ENCODE data around the gene LUZP1. TPM values are rescaled to one million over a fixed set of nuclear protein-coding genes. Genes with fewer than 3 reads are reported as not detected.

Gene LUZP1
- total RNA-seq, 1 donor from 2014 or later = 28.0 TPM

- ATAC-seq = no peak
- intact Hi-C loops (cut with micrococcal nuclease) = no loop called here
- DNase-seq = no peak
These were observed 44.2 kb downstream of the LUZP1 start for GRCh38 chr1:23124259-23125026.

GRCh38 chr1:23123528-23123927, 45.1 kb downstream of the LUZP1 start:
- ATAC-seq = no peak
- no peak for DNase-seq
- intact Hi-C loops (cut with micrococcal nuclease) = no loop called here

DNA sequence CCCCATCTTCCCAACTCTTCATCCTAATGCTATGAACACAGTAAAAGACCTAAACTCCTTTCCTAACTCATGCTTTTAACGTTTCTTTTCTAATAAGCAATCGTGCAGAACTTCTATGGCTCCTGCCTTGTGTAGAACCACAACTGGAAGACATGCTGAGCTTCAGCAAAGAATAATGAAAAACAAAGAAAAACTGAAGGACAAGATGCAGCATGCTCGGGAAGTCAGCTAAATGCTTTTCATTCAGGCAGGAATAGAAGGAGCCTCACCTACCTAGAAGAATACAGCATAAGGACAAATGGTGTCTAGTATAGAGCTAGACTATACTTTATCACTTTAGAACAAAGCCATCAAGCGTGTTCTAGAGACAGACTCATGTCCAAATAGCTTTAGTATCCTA, 45.9 kb downstream of the LUZP1 start:
- intact Hi-C loops (cut with micrococcal nuclease) = no loop called here
- DNase-seq (no peak), ATAC-seq (no peak)

DNA sequence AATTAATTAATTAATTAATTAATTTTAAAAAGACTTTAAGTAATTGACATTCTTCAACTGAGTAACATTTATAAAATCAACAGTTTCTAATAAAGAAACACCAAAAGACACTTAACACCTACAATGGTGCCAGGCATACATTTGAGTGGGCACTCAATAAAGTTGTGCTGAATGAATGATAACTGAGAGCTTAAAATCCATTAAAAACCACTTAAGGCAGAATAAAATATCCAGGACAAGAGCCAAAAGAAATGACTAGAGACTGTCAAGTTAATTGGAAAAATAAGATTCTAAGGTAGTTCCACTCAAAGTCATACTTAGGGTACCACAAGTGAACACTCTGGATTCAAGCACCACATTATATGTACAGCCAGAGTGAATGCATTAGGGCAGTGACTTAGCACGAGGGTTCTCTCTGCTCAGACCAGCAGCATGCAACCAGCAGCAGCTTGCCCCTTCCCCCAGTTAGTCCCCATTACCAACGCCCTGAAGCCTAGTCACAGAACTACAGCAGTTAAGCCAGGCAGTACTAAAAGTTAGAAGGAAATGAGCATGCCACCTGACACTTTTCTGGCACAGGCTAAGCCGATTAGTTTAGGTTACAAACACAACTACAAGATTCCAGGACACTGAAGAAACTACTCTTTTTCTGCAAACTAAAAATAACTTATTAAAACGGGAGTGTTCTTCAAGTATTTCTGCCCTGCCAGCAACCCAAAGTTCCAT, 46.5 kb downstream of the LUZP1 start:
- DNase-seq (no peak), ATAC-seq (peak; percentile 59)
- intact Hi-C loops (cut with micrococcal nuclease) = no loop called here

GRCh38 chr1:23120383-23120782, 48.3 kb downstream of the LUZP1 start:
- intact Hi-C loops (cut with micrococcal nuclease) = no loop called here
- ATAC-seq = no peak
- DNase-seq = no peak

DNA sequence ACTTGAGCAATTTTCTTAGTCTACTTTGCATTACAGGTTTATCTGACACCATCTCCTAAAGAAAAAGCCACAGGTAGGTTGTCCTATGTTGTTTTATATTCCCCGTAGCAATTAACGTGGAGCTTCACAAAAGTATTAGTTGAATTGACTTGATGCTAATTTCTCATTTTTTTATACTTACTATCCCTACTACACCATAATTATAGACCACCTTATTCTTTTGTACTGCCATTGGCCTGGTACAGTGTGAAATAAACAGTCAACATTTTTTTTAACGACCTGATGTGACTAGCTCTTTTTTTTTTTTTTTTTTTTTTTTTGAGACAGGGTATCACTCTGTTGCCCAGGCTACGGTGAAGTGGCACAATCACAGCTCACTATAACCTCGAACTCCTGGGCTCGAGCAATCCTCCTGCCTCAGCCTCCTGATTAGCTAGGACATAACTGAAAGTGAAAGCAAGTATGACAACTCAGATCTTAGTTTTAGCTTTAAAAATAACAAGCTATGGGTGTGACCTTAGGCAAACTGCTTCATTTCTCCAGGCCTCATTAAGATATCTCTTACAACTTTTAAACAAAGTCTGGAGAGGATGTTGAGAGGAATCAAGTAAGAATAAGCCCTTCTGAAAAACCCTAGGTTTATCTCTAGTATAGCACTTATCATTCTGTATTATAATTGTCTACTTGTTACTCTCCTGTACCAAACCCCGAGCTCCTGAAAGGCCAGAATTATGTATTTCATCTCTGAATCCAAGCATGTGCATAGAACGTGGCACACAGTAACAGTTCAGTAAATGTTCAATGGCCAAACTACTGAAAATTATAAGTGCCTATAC, 49.5 kb downstream of the LUZP1 start:
- ATAC-seq (peak; percentile 40), DNase-seq (no peak)
- intact Hi-C loops (cut with micrococcal nuclease) = no loop called here

GRCh38 chr1:23118407-23118806, 50.2 kb downstream of the LUZP1 start:
- ATAC-seq (no peak), DNase-seq (no peak)
- intact Hi-C loops (cut with micrococcal nuclease) = no loop called here

DNA sequence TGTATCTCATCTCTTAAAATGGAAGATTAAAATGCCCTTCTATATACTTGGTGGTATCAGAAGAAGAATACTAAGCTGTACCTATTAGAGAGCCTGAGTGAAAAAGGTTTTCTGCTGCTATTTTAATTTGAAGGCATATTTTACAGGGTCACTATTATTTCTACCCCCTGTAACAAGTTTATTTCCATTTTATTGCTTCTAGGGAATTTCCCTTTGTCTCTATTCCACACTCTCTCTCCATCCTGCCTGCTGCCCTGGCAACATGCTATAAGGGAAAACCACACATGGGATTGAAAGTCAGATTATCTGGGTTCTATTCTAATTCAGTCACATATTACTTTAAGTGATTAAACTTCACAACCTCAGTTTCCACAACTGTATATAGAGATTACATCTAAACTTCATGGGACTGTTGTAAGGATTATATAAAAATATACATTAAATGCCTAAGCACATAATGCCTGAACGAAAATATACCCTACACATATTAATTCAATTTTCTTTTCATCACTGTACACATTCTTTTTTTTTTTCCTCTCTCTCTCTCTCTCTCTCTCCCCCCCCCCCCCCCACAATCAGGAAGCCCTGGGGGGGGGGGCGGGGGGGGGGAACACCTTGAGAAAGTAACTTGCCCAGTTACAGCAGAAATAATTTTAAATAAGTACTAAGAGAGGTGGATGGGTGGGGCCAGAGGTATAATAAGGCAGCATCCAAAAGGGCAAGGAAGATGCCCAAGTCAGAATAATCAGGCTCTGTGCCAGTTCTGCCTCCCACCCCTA, 51.5 kb downstream of the LUZP1 start:
- intact Hi-C loops (cut with micrococcal nuclease) = no loop called here
- ATAC-seq (no peak), DNase-seq (no peak)

GRCh38 chr1:23116216-23116836, 52.3 kb downstream of the LUZP1 start:
- DNase-seq = no peak
- no peak for ATAC-seq
- intact Hi-C loops (cut with micrococcal nuclease) = no loop called here

DNA sequence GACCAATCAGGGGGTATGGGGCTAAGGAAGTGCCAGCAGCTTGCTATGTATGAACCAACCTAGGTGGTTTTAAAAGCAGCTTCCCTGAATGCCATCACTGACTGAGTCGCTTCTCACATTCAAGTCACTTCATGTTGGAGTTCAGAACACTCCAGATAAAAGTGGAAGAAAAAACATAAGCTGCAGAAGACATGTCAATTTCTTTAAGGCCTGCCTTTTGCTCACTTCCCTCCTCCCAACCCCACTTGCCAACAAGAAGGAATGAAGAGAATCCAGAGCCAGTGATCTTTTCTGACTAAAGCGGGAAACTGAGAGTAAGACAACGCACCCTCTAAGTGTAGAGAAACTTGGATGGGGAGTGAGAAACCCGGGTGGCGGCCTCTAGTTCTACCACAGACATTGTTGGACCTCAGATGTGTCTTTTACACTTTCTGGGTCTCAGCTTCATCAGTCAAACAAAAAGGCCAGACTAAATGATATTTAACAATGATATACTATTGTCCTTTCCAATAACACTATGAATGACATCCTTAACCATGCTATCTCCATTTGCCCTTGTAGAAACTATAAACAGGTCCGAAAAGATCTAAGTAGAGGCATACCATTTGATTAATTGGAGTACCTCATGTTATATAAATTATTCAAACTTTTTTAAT, 54.1 kb downstream of the LUZP1 start:
- no peak for DNase-seq
- intact Hi-C loops (cut with micrococcal nuclease) = no loop called here
- no peak for ATAC-seq

GRCh38 chr1:23111600-23112535, 56.8 kb downstream of the LUZP1 start:
- intact Hi-C loops (cut with micrococcal nuclease) = no loop called here
- DNase-seq (no peak), ATAC-seq (no peak)

DNA sequence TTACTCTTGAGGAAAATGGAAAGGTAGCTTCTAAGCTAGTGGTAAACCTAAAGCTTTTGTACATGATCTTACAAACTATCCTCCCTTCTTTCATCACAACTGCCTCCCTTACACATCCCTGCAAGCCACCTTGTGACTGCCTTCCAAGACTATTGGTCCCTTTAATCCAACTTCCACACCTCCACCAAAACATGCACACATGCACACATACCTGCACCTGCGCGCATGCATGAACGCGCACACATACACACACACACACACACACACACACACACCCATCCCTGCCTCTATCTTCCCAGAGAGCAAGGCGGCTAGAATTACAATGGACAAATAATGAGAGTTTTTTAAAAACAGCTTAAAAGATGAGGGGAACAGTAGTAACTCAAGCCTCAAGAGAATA, 58.3 kb downstream of the LUZP1 start:
- ATAC-seq (no peak), DNase-seq (no peak)
- intact Hi-C loops (cut with micrococcal nuclease) = no loop called here

GRCh38 chr1:23108918-23109533, 59.6 kb downstream of the LUZP1 start:
- DNase-seq = no peak
- no peak for ATAC-seq
- intact Hi-C loops (cut with micrococcal nuclease) = no loop called here

- DNase-seq (no peak), ATAC-seq (no peak)
- intact Hi-C loops (cut with micrococcal nuclease) = no loop called here
These were observed 65.4 kb downstream of the LUZP1 start for GRCh38 chr1:23103001-23103889.

DNA sequence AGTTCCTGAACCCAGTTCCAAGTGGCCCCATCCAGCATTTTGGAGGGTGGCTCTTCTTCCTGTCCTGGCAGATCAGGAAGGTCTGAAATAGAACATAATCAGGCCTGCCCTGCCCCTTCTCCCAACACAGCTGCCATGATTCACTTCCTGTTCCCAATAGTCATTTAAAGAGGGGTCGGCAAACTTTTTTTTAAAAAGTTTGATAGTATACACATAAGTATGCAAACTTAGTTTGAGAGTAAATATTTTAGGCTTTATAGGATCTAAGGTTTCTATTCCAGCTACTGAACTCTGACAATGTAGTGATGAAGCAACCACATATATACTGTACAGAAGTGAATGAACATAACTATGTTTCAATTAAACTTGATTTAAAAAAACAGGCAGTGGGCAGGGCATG, 66.4 kb downstream of the LUZP1 start:
- peak; percentile 70 for ATAC-seq
- intact Hi-C loops (cut with micrococcal nuclease) = no loop called here
- DNase-seq = no peak

- intact Hi-C loops (cut with micrococcal nuclease) = no loop called here
- DNase-seq (no peak), ATAC-seq (no peak)
These were observed 66.8 kb downstream of the LUZP1 start for GRCh38 chr1:23101887-23102286.

Data from left ventricle myocardium superior (tissue), 1 donor.